WI38 (cell line): ENCODE results near the gene DDX10.

Experiments used
- H3K4me3 ChIP-seq: 2 replicates; pipeline ENCODE4 v1.5.1; 2011; ENCODE audit warnings: low read depth, mild to moderate bottlenecking, control low read depth, low read length
- CTCF ChIP-seq: IDR thresholded peaks from 2 replicates; pipeline ENCODE4 v1.5.1; 2012; ENCODE audit warnings: low read depth, mild to moderate bottlenecking, control low read depth, low read length

Gene DDX10

DNA sequence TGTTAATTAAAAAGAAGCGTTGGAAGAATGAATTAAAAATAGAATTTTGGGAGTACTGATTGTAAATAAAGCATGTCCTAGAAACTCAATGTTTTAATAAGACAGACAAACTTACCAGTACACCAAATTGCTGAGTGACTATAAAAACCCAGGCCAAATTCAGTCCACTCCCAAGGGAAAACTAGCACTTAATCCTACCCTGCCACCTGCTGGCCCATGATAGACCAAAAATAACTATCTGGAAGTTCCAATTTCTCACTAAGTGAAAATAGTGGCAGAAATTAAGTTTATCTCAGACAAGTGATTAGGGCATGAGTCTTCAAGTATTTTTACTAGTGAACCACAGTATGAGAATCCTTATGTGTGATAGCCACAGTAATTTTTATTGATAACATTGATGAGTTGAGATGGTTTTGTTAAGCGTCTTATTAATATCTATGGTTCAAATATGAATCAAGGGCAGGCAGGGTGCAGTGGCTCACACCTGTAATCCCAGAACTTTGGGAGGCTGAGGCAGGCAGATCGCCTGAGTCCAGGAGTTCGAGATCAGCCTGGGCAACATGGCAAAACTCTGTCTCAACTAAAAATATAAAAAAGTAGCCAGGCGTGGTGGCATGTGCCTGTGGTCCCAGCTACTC is 9.8 kb upstream of the DDX10 start:
- no peak overlapping the region for H3K4me3 ChIP-seq
- TF ChIP-seq CTCF = peak; percentile 49

DNA sequence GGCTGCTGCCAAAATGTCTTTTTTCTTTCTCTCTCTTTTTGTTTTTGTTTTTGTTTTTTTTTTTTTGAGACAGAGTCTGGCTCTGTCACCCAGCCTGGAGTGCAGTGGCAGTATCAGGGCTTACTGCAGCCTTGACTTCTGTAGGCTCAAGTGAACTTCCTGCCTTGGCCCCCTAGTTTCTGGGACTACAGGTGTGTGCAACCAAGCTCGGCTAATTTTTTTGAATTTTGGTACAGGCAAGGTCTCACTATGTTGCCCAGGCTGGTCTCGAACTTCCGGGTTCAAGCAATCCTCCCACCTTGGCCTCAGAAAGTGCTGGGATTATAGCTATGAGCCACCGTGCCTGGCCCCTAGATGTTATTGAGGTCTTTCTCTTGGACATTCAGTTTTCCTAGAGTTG is 2.2 kb upstream of the DDX10 start:
- no peak overlapping the region for H3K4me3 ChIP-seq
- no peak for TF ChIP-seq CTCF

GRCh38 chr11:108663154-108663877 is 1.6 kb upstream of the DDX10 start:
- no peak overlapping the region for H3K4me3 ChIP-seq
- TF ChIP-seq CTCF = no peak

GRCh38 chr11:108666373-108666772 is 1.5 kb downstream of the DDX10 start:
- H3K4me3 ChIP-seq = no peak overlapping the region
- no peak for TF ChIP-seq CTCF

GRCh38 chr11:108669286-108669685 is 4.4 kb downstream of the DDX10 start:
- TF ChIP-seq CTCF = no peak
- no peak overlapping the region for H3K4me3 ChIP-seq

GRCh38 chr11:108669711-108670110 is 4.8 kb downstream of the DDX10 start:
- no peak overlapping the region for H3K4me3 ChIP-seq
- no peak for TF ChIP-seq CTCF

- H3K4me3 ChIP-seq = no peak overlapping the region
- no peak for TF ChIP-seq CTCF
These were observed 5.6 kb downstream of the DDX10 start for GRCh38 chr11:108670451-108670850.
